Tibial nerve (tissue), 4 donors: Measurements from ENCODE around the gene SERP1. TPM values are rescaled to one million over a fixed set of nuclear protein-coding genes. Genes with fewer than 3 reads are reported as not detected.

ENCODE experiments used
- DNase-seq, 2 donors: peaks; one replicate each; pipeline ENCODE4 v3.0.0-alpha.2; 2019; ENCODE audit warnings: low spot score in 2 of 2
- H3K27ac ChIP-seq, 4 donors: fragments of 200-600 bp; sonication (generic) in 3 of 4; one replicate each; pipeline ENCODE4 v1.5.1; 2017 to 2019; ENCODE audit warnings: mild to moderate bottlenecking in 1 of 4
- H3K27me3 ChIP-seq, 2 donors: fragments of 200-600 bp; sonication (generic) in 1 of 2; one replicate each; pipeline versions ENCODE4 v1.5.1 to v1.6.0; 2017 to 2019
- H3K36me3 ChIP-seq, 3 donors: fragments of 200-600 bp; sonication (generic); one replicate each; pipeline ENCODE4 v1.5.1; 2018 to 2019
- H3K4me1 ChIP-seq, 4 donors: fragments of 200-600 bp; sonication (generic) in 3 of 4; one replicate each; pipeline ENCODE4 v1.5.1; 2017 to 2019
- H3K4me3 ChIP-seq, 4 donors: fragments of 200-600 bp; sonication (generic) in 3 of 4; one replicate each; pipeline ENCODE4 v1.5.1; 2017 to 2019; ENCODE audit warnings: mild to moderate bottlenecking in 1 of 4, moderate library complexity in 1 of 4
- H3K9me3 ChIP-seq, 4 donors: fragments of 200-600 bp; sonication (generic) in 3 of 4; one replicate each; pipeline ENCODE4 v1.5.1; 2017 to 2019
- CTCF ChIP-seq, 5 experiments: fragments of 200-600 bp in 3 of 5; fragments of 450-650 bp in 2 of 5; sonication (generic) in 3 of 5; IDR thresholded peaks; one replicate each; pipeline ENCODE4 v1.5.1; 2016 to 2019; ENCODE audit warnings: antibody characterized with exemption in 5 of 5, mild to moderate bottlenecking in 3 of 5, moderate library complexity in 2 of 5
- EP300 ChIP-seq, 2 donors: sonication (generic); formaldehyde crosslinking; IDR thresholded peaks; one replicate each; pipeline ENCODE4 v1.6.1; 2017; ENCODE audit warnings: antibody characterized with exemption in 2 of 2, mild to moderate bottlenecking in 1 of 2
- POLR2A ChIP-seq, 2 donors: fragments of 450-650 bp; IDR thresholded peaks; one replicate each; pipeline ENCODE4 v1.6.1; 2017; ENCODE audit warnings: antibody characterized with exemption in 2 of 2, mild to moderate bottlenecking in 2 of 2, moderate library complexity in 2 of 2
- WGBS, 2 donors: methylation state at CpG; one replicate each; pipeline ENCODE4 v1.1.5; 2018; 5-methylcytosine and 5-hydroxymethylcytosine counted together
- total RNA-seq, 4 donors: library from RNA; depleted of rRNA; stranded (reverse); fragments of >200 nt; gene quantifications; one replicate each; pipeline ENCODE4 v1.1.0, GENCODE V29; 2016

Gene SERP1
- total RNA-seq, 4 donors from 2014 or later, result 377 to 593 (median 447) TPM

- Histone ChIP-seq H3K4me1 (peaks cover 0 to 10% (median 0%) of the 10 kb centered on the region in 4 donors), H3K9me3 (no peaks in the 10 kb centered on the region), H3K36me3 (no peaks in the 10 kb centered on the region), H3K27me3 (no peaks in the 10 kb centered on the region), H3K4me3 (no peak overlapping the region), H3K27ac (no peak overlapping the region)
- no peak for DNase-seq
- 29 to 40% methylated on average over 1 of the region's 1 CpG for WGBS, 2 donors
- no peak for TF ChIP-seq POLR2A (IDR thresholded peaks at IDR 0.05)
- TF ChIP-seq EP300 (IDR thresholded peaks at IDR 0.05), result no peak
- TF ChIP-seq CTCF (IDR thresholded peaks at IDR 0.05), result no peak
Measured at GRCh38 chr3:150495149-150495548, 51.1 kb downstream of the SERP1 start.

- TF ChIP-seq CTCF (IDR thresholded peaks at IDR 0.05) (no peak), EP300 (IDR thresholded peaks at IDR 0.05) (no peak)
Measured at GRCh38 chr3:150494411-150494977, 51.8 kb downstream of the SERP1 start.

More at GRCh38 chr3:150494411-150494977, 51.8 kb downstream of the SERP1 start:
- Histone ChIP-seq H3K36me3 (no peaks in the 10 kb centered on the region), H3K27ac (no peak overlapping the region), H3K27me3 (no peaks in the 10 kb centered on the region), H3K9me3 (no peaks in the 10 kb centered on the region), H3K4me3 (no peak overlapping the region), H3K4me1 (peaks cover 0 to 10% (median 0%) of the 10 kb centered on the region in 4 donors)
- 80 to 81% methylated on average over 5 of the region's 5 CpGs for WGBS, 2 donors
- DNase-seq, result no peak

Other genes with a start within 250 kb of the SERP1 start
- 10 to 100 TPM; 12.5 to 15.9 (median 14.6) TPM for gene TSC22D2, start 138.2 kb downstream of the SERP1 start, total RNA-seq
- gene EIF2A, start 291 bp upstream of the SERP1 start, total RNA-seq, result 100 to 1,000 TPM in 2 of 4 donors, 10 to 100 TPM in 2; 84.7 to 103 (median 100) TPM
- 100 to 1,000 TPM in 2 of 4 donors, 10 to 100 TPM in 2; 80.4 to 160 (median 101) TPM for gene SELENOT, start 56.8 kb upstream of the SERP1 start, total RNA-seq
- under 1 TPM in 1 of 4 donors, not detected in 3; 0.84 TPM for gene ERICH6, start 157.4 kb upstream of the SERP1 start, total RNA-seq
- 10 to 100 TPM; 60.5 to 73.7 (median 62.7) TPM for gene SIAH2, start 216.7 kb upstream of the SERP1 start, total RNA-seq